Karpas-422 (cell line): ENCODE data around the gene UBTD2. TPM values are rescaled to one million over a fixed set of nuclear protein-coding genes. Genes with fewer than 3 reads are reported as not detected.

ENCODE experiments used
- DNase-seq: peaks from one replicate; pipeline ENCODE4 v3.0.0-alpha.2; 2015
- H2AFZ ChIP-seq: fragments of 200-600 bp; sonication (generic); 2 replicates; pipeline ENCODE4 v1.6.1; 2014; ENCODE audit warnings: antibody characterized with exemption, low read length, mixed read lengths
- H3K27ac ChIP-seq: fragments of 200-600 bp; sonication (generic); 2 replicates; pipeline ENCODE4 v1.5.1; 2014; ENCODE audit warnings: mild to moderate bottlenecking, low read length, moderate library complexity
- H3K27me3 ChIP-seq: fragments of 200-600 bp; sonication (generic); 2 replicates; pipeline ENCODE4 v1.6.1; 2014; ENCODE audit warnings: low read length, mixed read lengths
- H3K36me3 ChIP-seq: fragments of 200-600 bp; sonication (generic); 2 replicates; pipeline ENCODE4 v1.6.1; 2014; ENCODE audit warnings: low read length, mixed read lengths; ENCODE audit not compliant: insufficient read depth
- H3K4me1 ChIP-seq: fragments of 200-600 bp; sonication (generic); 2 replicates; pipeline ENCODE4 v1.6.1; 2014; ENCODE audit warnings: mild to moderate bottlenecking, low read length, mixed read lengths
- H3K4me2 ChIP-seq: fragments of 200-600 bp; sonication (generic); 2 replicates; pipeline ENCODE4 v1.6.1; 2014; ENCODE audit warnings: low read length, low read depth, mild to moderate bottlenecking; ENCODE audit not compliant: poor library complexity, severe bottlenecking
- H3K4me3 ChIP-seq: fragments of 200-600 bp; sonication (generic); 2 replicates; pipeline ENCODE4 v1.5.1; 2014; ENCODE audit warnings: mild to moderate bottlenecking, antibody characterized with exemption, low read length, mixed read lengths
- H3K79me2 ChIP-seq: fragments of 200-600 bp; sonication (generic); 2 replicates; pipeline ENCODE4 v1.6.1; 2014; ENCODE audit warnings: mild to moderate bottlenecking, low read length, mixed read lengths
- H3K9ac ChIP-seq: fragments of 200-600 bp; sonication (generic); 2 replicates; pipeline ENCODE4 v1.6.0; 2014; ENCODE audit warnings: low read length
- H3K9me2 ChIP-seq: fragments of 200-600 bp; sonication (generic), shearing (Covaris generic); replicated peaks from 2 replicates; pipeline ENCODE4 v1.6.0; 2014; ENCODE audit warnings: mild to moderate bottlenecking, low read length, moderate library complexity; ENCODE audit not compliant: insufficient read depth
- H3K9me3 ChIP-seq: fragments of 300-700, 200-600 bp; sonication (generic); 2 replicates; pipeline ENCODE4 v1.6.1; 2014; ENCODE audit warnings: low read length, mixed read lengths
- H4K20me1 ChIP-seq: fragments of 200-600 bp; sonication (generic); 2 replicates; pipeline ENCODE4 v1.6.1; 2014; ENCODE audit warnings: mild to moderate bottlenecking, antibody characterized with exemption, low read length, low read depth; ENCODE audit not compliant: insufficient read depth
- total RNA-seq: library from RNA; depleted of rRNA; stranded (reverse); fragments of >200 nt; shearing (Covaris generic); gene quantifications from 2 replicates; pipeline ENCODE4 v1.2.3, GENCODE V29; 2014; ENCODE audit warnings: low replicate concordance

UBTD2 gene
- total RNA-seq, 1 experiment from 2014 or later, result 15.1 TPM

DNA sequence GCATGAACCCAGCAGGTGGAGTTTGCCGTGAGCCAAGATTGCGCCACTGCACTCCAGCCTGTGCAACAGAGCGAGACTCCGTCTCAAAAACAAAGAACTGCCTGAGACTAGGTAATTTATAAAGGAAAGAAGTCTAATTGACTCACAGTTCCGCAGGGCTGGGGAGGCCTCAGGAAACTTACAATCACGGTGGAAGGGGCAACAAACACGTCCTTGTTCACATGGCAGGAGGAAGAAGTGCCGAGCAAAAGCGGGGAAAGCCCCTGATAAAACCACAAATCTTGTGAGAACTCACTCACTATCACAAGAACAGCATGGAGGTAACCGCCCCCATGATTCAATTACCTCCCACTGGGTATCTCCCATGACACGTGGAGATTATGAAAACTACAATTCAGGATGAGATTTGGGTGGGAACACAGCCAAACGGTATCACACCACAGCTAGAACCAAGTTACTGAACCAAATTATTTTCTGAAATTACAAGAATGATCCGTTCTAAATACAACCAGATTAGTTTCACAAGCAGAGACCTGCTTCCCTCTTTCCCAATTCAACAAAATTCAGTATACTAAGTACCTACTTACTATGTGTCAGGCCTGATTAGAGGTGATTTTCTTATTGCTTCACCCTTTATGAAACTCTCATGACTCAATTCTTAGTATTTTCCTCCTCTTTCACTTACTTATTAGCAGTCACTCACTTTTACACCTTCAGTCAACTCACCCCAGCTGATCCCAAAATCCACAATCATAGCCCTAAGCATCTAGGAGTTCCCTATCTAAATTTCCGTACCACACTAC lies 8.4 kb downstream of the UBTD2 start:
- Histone ChIP-seq H3K4me3 (peak overlapping the region; percentile 4; the same call in 1 of the 2 replicates), H3K9me2 (no peaks in the 10 kb centered on the region), H3K4me2 (peak overlapping the region; percentile 21), H4K20me1 (peaks cover 4% of the 10 kb centered on the region; the same call in 1 of the 2 replicates), H3K9me3 (no peaks in the 10 kb centered on the region), H3K9ac (peak overlapping the region; percentile 2; the same call in 1 of the 2 replicates), H3K27me3 (no peaks in the 10 kb centered on the region), H2AFZ (no peak overlapping the region), H3K79me2 (peaks cover 98% of the 10 kb centered on the region), H3K36me3 (peaks cover 8% of the 10 kb centered on the region; the same call in 1 of the 2 replicates), H3K4me1 (peaks cover 50% of the 10 kb centered on the region), H3K27ac (peak overlapping the region; percentile 36)
- peak; percentile 56 for DNase-seq

DNA sequence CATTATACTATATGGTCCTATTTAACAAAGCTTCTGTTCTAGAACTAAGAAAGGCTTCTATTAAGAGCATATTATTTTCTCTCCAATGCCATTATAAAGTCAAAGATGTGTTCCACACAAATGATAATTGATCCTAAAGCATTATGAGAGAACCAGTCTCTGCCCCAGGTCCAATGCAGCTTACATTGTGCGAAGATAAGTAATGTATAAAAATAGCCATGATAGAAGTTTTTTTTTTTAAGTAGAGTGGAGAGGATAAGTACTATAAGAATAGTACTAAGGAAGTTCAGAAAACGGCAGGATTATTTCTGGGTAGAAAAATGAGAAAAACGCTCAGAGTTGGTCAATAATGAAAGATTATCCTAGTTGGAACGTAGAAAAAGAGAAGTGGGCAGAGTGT lies 15.6 kb downstream of the UBTD2 start:
- no peaks in the 10 kb centered on the region for H3K27me3 ChIP-seq
- no peaks in the 10 kb centered on the region for H4K20me1 ChIP-seq
- H3K79me2 ChIP-seq, result peaks cover 95% of the 10 kb centered on the region
- peaks cover 25% of the 10 kb centered on the region for H3K4me1 ChIP-seq
- no peak overlapping the region for H3K4me2 ChIP-seq
- no peak overlapping the region for H2AFZ ChIP-seq
- DNase-seq, result no peak
- H3K9me3 ChIP-seq, result no peaks in the 10 kb centered on the region
- 0 out of 2 replicates have a peak, but pooled peaks cover 2% of the 10 kb centered on the region for H3K36me3 ChIP-seq
- H3K27ac ChIP-seq, result no peak overlapping the region
- no peaks in the 10 kb centered on the region for H3K9me2 ChIP-seq
- H3K4me3 ChIP-seq, result no peak overlapping the region
- H3K9ac ChIP-seq, result no peak overlapping the region

- H4K20me1 ChIP-seq, result no peaks in the 10 kb centered on the region
- H3K4me2 ChIP-seq, result no peak overlapping the region
- no peak overlapping the region for H3K9ac ChIP-seq
- peaks cover 95% of the 10 kb centered on the region for H3K79me2 ChIP-seq
- H3K4me1 ChIP-seq, result peaks cover 13% of the 10 kb centered on the region
- H3K4me3 ChIP-seq, result no peak overlapping the region
- no peak overlapping the region for H3K27ac ChIP-seq
- H3K9me2 ChIP-seq, result no peaks in the 10 kb centered on the region
- H3K9me3 ChIP-seq, result no peaks in the 10 kb centered on the region
- H2AFZ ChIP-seq, result no peak overlapping the region
- H3K36me3 ChIP-seq, result peaks cover 3% of the 10 kb centered on the region; the same call in 1 of the 2 replicates
- no peak for DNase-seq
- H3K27me3 ChIP-seq, result no peaks in the 10 kb centered on the region
Measured at GRCh38 chr5:172266676-172267092, 16.9 kb downstream of the UBTD2 start.

GRCh38 chr5:172266071-172266675 lies 17.4 kb downstream of the UBTD2 start:
- Histone ChIP-seq H3K79me2 (peaks cover 95% of the 10 kb centered on the region), H3K27me3 (no peaks in the 10 kb centered on the region)

GRCh38 chr5:172264815-172265395 lies 18.7 kb downstream of the UBTD2 start:
- DNase-seq, result no peak
- Histone ChIP-seq H3K36me3 (peaks cover 3% of the 10 kb centered on the region; the same call in 1 of the 2 replicates), H4K20me1 (no peaks in the 10 kb centered on the region), H3K4me3 (no peak overlapping the region), H3K9me2 (no peaks in the 10 kb centered on the region), H3K9ac (no peak overlapping the region), H2AFZ (no peak overlapping the region), H3K4me1 (peaks cover 8% of the 10 kb centered on the region), H3K27me3 (no peaks in the 10 kb centered on the region), H3K27ac (no peak overlapping the region), H3K4me2 (no peak overlapping the region), H3K79me2 (peaks cover 94% of the 10 kb centered on the region), H3K9me3 (no peaks in the 10 kb centered on the region)

More at GRCh38 chr5:172266071-172266675, 17.4 kb downstream of the UBTD2 start:
- H2AFZ ChIP-seq, result no peak overlapping the region
- no peaks in the 10 kb centered on the region for H3K9me3 ChIP-seq
- no peak overlapping the region for H3K27ac ChIP-seq
- H3K9me2 ChIP-seq, result no peaks in the 10 kb centered on the region
- H3K4me1 ChIP-seq, result peaks cover 8% of the 10 kb centered on the region
- no peaks in the 10 kb centered on the region for H4K20me1 ChIP-seq
- no peak overlapping the region for H3K4me3 ChIP-seq
- H3K4me2 ChIP-seq, result no peak overlapping the region
- no peak for DNase-seq
- no peak overlapping the region for H3K9ac ChIP-seq
- H3K36me3 ChIP-seq, result peaks cover 3% of the 10 kb centered on the region; the same call in 1 of the 2 replicates

DNA sequence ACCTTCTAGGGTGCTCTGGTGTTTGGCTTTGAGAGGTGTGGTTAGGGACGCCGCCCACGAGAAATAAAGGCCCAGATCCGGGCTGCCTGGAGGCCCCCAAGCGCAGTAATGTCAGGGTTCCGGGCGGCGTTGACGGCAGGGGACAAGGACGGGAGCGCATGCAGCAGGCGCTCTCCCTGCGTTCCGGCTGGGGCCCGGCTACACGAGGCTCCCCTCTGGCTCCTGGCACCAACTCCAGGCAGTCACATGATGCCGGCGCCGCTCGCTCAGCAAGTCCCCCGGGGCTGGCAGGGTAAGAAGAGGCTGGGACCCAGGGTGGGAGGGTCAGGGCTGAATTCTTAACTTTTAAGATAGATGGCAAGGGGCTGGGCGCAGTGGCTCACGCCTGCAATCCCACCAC lies 28.1 kb downstream of the UBTD2 start:
- H3K4me1 ChIP-seq, result no peaks in the 10 kb centered on the region
- H3K9me3 ChIP-seq, result no peaks in the 10 kb centered on the region; the same call in 1 of the 2 replicates
- H3K4me3 ChIP-seq, result no peak overlapping the region
- no peak overlapping the region for H3K27ac ChIP-seq
- no peak overlapping the region for H3K4me2 ChIP-seq
- no peak overlapping the region for H3K9ac ChIP-seq
- H2AFZ ChIP-seq, result no peak overlapping the region
- H3K9me2 ChIP-seq, result no peaks in the 10 kb centered on the region
- no peak for DNase-seq
- no peaks in the 10 kb centered on the region for H3K27me3 ChIP-seq
- peaks cover 8% of the 10 kb centered on the region for H3K36me3 ChIP-seq
- no peaks in the 10 kb centered on the region for H4K20me1 ChIP-seq
- peaks cover 64% of the 10 kb centered on the region for H3K79me2 ChIP-seq

- Histone ChIP-seq H2AFZ (no peak overlapping the region), H3K9me3 (no peaks in the 10 kb centered on the region; the same call in 1 of the 2 replicates), H3K27me3 (no peaks in the 10 kb centered on the region), H3K27ac (no peak overlapping the region), H3K4me3 (no peak overlapping the region), H3K4me2 (no peak overlapping the region), H3K36me3 (no peaks in the 10 kb centered on the region), H3K4me1 (peaks cover 4% of the 10 kb centered on the region; the same call in 1 of the 2 replicates), H4K20me1 (no peaks in the 10 kb centered on the region), H3K79me2 (peaks cover 67% of the 10 kb centered on the region), H3K9me2 (no peaks in the 10 kb centered on the region), H3K9ac (no peak overlapping the region)
- DNase-seq, result no peak
Measured at GRCh38 chr5:172252501-172252900, 31.1 kb downstream of the UBTD2 start.

GRCh38 chr5:172251419-172251818 lies 32.1 kb downstream of the UBTD2 start:
- H3K4me1 ChIP-seq, result peaks cover 4% of the 10 kb centered on the region; the same call in 1 of the 2 replicates
- H3K27me3 ChIP-seq, result no peaks in the 10 kb centered on the region
- H3K4me3 ChIP-seq, result no peak overlapping the region
- H2AFZ ChIP-seq, result no peak overlapping the region
- no peaks in the 10 kb centered on the region for H3K9me2 ChIP-seq
- no peak overlapping the region for H3K4me2 ChIP-seq
- H3K27ac ChIP-seq, result no peak overlapping the region
- no peaks in the 10 kb centered on the region for H4K20me1 ChIP-seq
- peaks cover 70% of the 10 kb centered on the region for H3K79me2 ChIP-seq
- H3K9ac ChIP-seq, result no peak overlapping the region
- DNase-seq, result no peak
- no peaks in the 10 kb centered on the region for H3K36me3 ChIP-seq
- no peaks in the 10 kb centered on the region; the same call in 1 of the 2 replicates for H3K9me3 ChIP-seq
